HG03558 (cell line): ENCODE measurements around the gene RHBDF1.

Source experiments
- ATAC-seq: cut with Tn5 transposase; IDR thresholded peaks from one replicate; pipeline ENCODE4 v1.9.1; 2021; ENCODE audit warnings: moderate number of reproducible peaks; ENCODE audit not compliant: unreplicated experiment; ENCODE audit errors: extremely low read depth

The RHBDF1 gene

DNA sequence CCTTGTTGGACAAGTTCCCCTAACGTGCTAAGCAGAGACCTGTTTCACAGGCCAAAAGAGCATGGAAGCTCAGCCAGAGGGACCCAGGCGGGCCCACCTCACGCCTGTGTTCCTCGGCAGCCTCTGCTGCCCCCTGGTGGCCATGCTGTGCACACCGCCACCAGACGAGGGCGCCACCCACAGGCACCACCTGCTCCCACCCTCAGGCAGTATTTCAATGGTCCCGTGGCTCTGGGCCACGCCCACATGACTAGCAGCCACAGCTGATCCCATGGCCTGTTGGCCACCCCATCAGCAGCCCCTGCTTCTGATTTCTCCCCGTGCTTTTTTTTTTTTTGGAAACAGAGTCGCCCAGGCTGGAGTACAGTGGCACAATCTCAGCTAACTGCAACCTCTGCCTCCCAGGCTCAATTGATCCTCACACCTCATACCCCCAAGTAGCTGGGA is 24.5 kb upstream of the RHBDF1 start:
- no peak for ATAC-seq

DNA sequence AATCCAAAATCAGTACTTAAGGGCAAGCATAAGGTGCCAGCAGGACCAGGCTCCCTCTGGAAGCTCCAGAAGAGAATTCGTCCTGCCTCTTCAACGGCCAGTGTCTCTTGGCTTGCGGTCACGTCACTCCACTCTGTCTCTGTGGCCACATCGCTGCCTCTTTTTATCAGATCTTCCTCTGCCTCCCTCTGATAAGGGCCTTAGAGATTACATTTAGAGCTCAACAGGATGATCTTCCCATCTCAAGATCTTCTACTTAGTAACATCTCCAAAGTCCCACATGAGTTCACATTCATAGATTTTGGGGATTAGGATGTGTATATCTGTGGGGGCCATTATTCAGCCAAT is 22.5 kb upstream of the RHBDF1 start:
- ATAC-seq, result no peak

DNA sequence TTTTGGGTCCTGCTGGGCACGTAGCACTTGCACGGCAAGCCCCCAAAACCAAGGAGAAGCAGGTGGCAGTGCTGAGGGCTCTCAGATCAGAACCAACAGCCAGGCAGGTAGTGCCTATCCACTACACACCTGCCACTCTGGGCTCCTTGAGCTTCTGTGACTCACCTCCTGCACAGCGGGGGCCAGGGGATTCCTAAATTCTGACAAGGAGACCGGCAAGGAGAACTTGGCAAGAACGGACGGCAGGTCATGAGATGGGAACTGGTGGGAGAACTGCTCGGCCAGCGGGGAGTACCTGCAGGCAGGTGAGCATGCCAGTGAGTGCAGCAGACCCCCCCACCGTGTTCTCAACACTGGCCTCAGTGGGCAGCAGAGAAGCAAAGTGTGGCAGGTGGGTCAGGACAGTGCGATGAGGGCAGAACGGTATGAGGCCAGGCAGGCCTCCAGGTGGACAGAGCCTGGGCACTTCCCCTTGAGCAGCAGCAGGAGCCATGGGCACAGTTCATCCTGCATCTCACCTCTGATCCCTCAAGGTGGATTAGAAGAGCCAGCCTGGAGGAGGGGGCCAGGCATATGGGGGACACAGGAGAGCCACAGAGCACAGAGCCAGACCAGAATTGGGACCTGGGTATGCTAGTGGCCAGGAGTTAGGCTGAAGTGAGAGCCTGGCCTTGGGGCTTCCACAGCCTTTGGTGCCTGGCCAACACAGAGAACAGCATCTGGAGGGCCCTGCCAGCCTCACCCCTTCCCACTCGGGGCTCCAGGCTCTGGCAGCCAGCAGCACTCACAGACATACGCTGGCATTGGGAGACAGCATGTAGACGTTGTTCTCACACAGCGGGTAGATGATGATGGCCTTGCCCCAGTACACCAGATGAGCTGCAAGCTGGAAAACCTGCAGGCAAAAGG is 20.3 kb upstream of the RHBDF1 start:
- no peak for ATAC-seq

DNA sequence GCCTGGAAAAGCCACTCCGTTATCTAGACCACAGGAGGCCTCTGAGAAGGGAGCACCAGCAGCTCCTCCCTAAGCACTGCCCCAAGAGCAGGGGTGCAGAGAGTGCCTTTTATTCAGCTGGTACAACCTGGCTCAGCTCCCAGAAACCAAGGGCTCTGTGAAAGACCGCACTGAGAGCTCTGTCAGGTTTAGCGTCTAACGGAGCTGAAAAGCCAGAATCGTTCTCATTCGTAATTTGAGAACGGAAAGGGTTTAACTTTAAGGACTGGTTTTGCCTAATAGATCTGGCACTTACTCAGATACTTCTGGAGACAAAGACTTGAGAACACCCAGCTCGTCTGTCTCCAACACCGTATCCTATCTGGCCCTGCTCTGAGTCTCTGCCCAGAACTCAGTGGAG is 19.1 kb upstream of the RHBDF1 start:
- no peak for ATAC-seq

DNA sequence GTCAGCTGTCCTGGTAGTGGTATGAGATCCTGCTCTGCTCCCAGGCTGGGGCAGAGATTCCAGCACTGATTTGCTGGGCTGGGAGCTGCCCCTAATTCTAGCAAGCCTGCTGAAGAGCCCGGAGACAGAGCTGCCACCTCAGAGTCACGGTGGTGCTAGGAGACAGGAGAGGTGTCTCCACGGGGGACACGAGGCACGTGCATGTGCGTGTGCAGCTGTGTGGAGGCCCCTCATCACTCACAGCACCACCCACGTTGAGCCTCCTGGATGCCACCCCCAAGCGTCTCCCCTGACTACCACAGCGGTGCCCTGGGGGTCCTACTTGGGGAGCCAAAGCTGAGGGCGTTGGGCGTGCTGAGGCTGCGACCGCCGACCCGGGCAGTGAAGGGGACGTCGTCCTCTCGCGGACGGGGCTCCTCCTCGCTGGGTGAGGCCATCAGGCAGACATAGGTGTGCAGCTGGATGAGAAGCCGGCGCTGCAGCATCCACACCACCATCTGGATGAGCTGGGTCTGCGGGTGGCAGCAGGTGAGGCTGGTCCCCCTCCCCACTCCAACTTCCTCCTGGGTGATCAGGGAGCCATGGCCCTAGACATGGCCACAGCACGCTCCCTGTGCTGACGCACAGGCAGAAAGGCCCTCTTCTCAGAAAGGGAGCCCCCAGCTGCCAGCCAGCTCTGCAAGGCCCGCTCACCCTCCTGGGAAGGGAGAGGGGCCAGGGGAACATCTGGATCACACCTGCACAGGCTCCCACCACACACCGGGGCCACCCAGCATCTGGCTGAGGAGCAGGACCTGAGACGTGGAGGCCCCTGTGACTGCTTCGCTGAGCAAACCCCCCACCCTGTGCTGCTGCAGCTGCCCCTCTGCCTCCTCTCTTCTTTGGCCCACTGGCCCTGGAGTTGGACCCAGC is 17.2 kb upstream of the RHBDF1 start:
- ATAC-seq, result no peak

DNA sequence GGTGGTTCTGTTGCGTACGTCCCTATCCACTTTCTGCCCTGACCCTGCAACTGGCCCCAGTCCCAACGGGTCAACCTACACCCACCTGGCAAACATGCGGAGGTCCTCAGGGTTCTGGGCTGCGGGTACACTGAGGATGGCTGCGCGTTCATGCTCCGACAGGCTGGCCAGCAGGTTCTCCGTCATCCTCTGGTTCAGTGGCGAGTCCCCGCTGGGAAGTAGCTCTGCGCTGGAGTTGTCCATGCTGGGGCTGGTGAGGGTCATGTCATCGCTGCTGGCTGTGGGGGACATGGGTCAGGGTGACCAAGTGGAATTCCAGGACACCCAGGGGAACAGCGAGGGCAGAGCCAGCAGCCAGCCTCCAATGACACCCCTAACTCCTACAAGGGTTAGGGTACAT is 16.2 kb upstream of the RHBDF1 start:
- ATAC-seq, result no peak

DNA sequence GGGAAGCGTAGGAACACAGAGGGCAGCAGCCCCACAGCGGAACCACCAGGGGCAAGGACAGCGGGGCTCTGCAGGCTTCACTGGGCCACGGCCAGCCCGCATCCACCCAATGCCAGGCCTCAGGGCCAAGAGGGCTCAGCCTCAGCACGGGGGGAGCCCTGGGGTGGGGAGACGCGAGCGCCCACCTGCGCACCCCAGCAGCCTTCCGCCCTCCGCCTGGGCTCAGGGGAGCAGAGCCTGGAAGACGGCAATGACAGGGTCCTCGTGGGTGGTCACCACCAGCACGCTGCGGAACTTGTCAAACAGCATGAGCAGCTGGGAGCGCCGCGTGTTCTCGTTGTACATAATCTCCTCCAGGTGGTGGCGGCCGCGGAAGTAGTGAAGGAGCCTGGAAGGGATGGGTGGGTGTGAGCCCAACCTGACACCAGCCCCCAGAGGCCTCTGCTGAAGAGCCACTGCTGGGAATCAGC is 14.1 kb upstream of the RHBDF1 start:
- no peak for ATAC-seq

DNA sequence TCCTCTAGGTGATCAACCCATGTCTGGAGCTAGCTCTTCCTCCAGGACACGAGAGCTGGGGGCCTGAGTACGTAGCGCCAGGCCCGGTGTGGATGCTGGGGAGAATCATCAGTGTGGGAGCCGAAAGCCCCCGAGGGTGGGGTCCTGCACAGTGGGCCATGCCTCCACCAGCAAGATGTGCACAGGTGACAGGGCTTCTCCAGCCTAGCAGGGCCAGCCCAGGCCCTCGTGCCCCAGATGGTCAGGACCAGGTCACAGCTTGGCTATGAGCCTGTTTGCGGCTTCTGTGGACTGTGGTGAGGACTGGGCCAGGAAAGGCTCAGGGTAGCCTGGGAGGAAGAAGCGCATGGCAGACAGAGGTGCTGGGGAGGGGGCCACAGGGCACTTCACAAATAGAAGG is 13.4 kb upstream of the RHBDF1 start:
- ATAC-seq, result no peak

DNA sequence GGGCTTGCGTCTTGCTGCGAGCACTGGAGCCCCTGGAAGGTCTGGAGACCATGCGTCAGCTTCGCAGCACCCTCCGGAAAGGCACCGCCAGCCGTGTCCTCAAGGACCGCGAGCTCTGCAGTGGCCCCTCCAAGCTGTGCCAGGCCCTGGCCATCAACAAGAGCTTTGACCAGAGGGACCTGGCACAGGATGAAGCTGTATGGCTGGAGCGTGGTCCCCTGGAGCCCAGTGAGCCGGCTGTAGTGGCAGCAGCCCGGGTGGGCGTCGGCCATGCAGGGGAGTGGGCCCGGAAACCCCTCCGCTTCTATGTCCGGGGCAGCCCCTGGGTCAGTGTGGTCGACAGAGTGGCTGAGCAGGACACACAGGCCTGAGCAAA is 13.0 kb upstream of the RHBDF1 start:
- ATAC-seq, result no peak

DNA sequence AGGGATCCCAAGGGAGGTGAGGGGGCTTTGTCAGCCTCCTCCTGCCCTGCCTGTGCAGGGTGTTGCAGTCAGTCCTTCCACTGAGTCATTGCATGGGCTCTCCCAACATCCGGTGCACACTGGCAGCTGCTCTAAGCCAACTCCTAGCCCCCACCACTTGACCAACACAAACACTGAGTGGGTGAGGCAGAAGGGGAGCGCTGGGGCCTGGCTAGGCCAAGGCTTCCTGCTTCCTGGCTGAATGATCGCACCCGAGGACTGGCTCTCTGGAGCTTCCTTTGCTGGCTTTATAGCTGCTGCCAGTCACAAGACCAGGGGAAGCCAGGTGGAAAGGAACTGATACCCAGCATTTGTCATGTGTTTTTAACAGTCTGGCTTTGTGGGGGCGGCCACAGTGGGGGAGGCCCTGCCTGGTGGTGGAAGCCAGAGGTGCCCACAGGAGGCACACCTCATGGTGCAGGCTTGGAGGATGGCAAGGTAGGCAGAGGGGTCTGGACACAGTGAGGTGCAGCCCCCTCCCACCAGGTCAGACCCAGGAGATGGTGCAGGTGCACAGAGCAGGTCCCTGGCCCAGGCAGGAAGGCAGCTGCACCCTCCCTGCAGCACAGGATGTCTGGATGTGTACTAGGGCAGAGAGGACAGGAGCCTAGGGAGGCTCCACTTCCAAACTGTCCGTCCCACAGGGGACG is 12.4 kb upstream of the RHBDF1 start:
- peak; percentile 36 for ATAC-seq

DNA sequence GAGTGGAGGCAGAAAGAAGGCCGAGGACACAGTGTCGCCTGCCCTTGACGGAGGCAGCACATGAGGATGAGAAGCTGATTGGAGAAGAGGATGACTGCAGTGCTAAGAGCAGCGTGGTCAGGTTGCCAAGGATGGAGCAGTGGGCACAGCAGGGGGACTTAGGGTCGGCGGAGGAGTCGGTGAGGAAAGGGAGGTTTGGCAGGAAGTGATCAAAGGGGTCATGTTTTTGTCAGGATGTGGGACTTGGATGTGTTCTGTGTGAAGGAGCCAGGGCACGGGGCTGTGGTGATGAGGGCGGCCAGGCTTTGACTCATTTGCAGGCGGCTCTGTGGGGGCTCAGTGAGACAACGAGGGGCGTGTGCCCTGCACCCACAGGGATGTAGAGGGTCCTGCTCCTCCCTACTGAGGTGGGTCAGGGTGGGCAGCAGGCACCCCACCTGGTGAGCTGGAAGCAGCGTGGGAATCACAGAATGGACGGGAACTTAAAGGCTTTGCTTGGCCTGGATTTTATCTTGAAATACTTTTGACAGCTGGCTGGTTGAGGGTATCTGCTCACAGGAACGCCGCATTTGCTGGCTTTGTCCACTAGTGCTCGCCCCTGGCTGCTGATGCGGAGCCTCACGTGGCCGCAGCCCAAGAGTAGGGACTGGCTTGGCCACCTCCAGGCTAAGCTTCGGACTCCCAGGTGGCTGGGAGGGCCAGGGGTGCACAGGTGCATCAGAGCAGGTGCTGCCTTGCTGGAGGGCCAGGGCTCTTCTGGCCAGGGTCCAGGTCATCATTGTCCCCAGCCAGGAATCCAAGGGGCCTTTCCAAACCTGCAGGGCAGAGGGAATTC is 11.6 kb upstream of the RHBDF1 start:
- ATAC-seq, result no peak

DNA sequence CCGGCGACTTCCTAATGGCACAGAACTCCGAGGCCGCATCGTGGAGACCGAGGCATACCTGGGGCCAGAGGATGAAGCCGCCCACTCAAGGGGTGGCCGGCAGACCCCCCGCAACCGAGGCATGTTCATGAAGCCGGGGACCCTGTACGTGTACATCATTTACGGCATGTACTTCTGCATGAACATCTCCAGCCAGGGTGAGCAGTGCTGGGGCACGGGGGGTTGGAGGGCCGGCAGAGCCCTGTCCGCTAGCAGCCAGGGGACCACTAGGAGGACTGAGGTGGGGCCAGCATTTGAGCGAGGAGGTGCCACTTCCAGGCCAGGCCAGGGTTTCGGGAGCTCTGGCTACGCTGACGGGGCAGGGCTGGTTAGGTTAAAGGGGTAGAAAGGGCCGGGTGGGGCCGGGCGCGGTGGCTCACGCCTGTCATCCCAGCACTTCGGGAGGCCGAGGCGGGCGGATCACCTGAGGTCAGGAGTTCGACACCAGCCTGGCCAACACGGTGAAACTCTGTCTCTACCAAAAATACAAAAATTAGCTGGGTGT is 10.7 kb upstream of the RHBDF1 start:
- no peak for ATAC-seq

DNA sequence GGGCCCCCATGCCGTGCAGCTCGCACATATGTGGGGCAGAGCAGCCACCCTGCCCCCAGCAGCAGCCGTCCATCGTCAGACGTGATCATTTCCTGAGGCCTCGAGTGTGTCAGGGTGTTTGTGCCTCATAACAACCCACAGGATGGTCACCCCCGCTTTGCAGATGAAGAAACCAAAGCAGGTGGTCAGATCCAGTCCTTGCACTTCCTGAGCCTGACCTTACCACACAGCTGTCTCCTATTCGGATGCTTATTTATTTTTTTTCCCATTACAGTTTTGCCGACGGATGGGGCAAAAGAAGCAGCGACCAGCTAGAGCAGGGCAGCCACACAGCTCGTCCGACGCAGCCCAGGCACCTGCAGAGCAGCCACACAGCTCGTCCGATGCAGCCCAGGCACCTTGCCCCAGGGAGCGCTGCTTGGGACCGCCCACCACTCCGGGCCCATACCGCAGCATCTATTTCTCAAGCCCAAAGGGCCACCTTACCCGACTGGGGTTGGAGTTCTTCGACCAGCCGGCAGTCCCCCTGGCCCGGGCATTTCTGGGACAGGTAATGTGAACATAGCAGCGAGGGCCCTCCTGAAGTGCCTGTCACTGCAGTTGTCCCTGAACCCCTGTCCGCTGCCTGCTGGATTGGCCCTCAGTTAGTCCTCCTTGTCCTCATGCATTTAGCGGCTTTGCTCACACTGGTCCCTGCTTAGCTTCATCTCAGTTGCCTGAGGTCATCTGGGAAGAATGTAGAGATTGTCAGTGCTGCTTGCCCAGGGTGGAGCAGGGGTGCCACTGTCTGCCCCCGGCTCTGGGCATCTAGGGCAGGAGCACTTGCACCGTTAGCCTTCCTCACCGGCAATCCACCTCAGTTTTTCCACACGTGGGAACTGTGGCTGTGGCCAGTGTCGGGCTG is 7.0 kb upstream of the RHBDF1 start:
- no peak for ATAC-seq

DNA sequence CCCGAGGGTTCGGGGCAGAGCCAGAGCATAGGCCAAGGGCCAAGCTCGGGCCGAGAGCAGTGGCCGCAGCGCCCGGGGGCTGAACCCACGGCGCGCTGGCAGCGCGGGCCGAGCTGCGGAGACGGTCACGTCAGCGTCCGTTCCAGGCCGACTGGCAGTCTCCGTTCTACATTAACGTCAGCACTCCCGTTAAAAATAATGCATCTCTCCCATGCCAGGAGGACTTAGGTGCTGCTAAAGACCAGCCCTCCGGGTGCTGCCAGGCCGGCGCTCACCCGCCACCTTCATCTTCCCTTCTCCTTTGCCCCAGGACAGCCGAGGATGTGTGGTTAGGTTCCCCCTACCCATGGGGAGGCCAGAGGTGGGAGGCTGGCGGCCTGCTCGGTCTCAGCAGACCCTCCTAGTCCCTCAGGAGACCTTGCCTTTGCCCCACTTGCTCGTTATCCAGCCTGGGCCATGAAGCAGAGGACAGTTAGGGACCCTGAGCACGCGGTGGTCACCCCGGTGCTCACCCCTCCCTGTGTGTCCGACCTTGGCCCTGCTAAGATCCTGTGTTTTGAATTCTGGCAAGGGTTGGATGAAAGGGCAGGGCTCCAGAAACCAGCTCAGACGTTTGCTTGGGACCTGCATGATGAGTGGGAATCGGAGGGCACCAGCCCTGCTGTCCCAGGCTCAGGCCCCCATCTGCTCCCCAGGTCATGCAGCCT is 6.2 kb upstream of the RHBDF1 start:
- no peak for ATAC-seq

DNA sequence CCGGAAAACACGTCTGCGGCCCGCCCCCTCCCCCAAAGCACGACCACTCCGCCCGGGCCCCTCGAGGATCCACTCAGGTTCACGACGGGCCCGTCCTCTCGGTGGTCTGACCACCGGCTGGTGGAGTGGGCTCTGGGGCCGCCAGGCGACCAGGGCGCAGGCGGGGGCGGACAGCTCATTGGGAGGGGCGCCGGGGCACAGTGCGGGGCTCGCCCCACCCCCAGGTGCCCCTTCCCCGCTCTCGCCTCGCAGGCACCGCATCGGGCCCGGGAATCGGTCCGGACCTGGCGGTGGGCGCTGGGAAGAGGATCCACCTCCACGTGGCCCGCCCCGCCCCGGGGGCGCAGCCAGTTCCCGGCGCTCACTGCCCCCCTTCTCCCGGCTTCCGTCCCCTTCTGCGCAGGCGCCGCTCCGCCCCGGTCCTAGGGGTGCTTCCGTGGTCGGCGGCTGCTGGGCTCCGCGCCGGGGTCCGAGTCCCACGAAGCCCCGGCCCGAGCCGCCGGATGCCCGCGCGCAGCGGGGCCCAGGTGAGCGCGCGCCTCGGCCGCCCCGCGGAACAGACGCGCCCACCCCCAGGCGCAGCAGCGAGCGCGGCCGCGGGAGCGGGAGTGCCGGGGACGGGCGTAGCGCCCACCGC is 5.5 kb upstream of the RHBDF1 start, which contains the start of gene MPG:
TSS of gene MPG (plus strand) at position 419 of the 637 bp plus-strand sequence. CDS start at position 504, 85 bp downstream.
- ATAC-seq, result no peak

DNA sequence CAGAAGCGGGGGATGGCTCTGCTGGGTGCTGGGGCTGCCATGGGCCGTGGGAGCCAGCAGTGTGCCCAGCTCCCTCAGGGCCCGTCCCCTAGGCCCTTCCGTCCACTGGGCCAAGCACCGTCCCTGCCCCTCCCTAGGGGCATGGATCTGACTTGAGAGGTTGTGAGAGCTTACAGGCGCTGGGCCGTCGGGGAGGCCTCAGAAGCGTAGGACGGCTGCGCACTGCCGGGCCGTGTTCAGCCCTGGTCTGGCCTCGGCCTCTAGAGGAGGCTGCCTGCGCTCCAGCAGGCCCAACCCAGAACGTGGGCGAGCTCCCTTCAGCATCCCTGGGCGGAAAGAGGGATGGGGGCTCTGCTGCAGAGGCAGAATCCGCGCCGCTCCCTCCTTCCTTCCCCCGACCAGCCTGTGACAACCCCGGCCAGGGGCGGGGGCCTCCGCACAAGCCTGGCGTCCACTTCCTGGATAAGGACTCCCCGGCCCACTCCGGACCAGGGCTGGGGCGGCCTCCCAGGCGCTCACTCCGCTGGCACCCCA is 4.9 kb upstream of the RHBDF1 start:
- no peak for ATAC-seq
